ENCODE measurements around the gene SHISA7. TPM values are rescaled to one million over a fixed set of nuclear protein-coding genes. Genes with fewer than 3 reads are reported as not detected.
"Not testable (repeated sequence)": the region's sequence is repeated elsewhere in the genome, so short reads cannot be mapped to it uniquely, and the experiment has no call there.

SHISA7 gene
- polyA plus RNA-seq, 3 donors = 0.01 TPM; not detected in 2

- DNase-seq = no peak
- no peaks in the 10 kb centered on the region for H3K79me2 ChIP-seq (ENCODE audit: insufficient read depth, low read length)
- no peak overlapping the region for H3K27ac ChIP-seq (ENCODE audit: low read depth in 1 of 2, low read length in 2 of 2)
- peaks cover 5 to 10% of the 10 kb centered on the region in 2 donors for H3K9me3 ChIP-seq (replicated peaks in 1 of 2; ENCODE audit: control insufficient read depth in 1 of 2, insufficient read depth in 1 of 2, low read length in 2 of 2)
- H3K9ac ChIP-seq (ENCODE audit: insufficient read depth, low read length, poor library complexity, severe bottlenecking) = no peak overlapping the region
- peaks cover 0 to 15% (median 9%) of the 10 kb centered on the region in 7 donors for H3K9me3 Mint-ChIP-seq
- peaks cover 36 to 49% (median 41%) of the 10 kb centered on the region in 3 donors for H3K27me3 Mint-ChIP-seq (ENCODE audit: low read depth in 3 of 3)
- H3K4me1 Mint-ChIP-seq = peaks cover 6% of the 10 kb centered on the region
- H3K4me3 ChIP-seq (replicated peaks in 1 of 3; ENCODE audit: low read depth in 2 of 3, low read length in 3 of 3) = no peak overlapping the region
- no peak overlapping the region for H3K27ac Mint-ChIP-seq
- no peak overlapping the region for H2AFZ ChIP-seq (ENCODE audit: insufficient read depth, low read depth, low read length, poor library complexity, severe bottlenecking)
- no peak overlapping the region for H3K4me3 Mint-ChIP-seq
- H4K20me1 ChIP-seq (ENCODE audit: insufficient read depth, low read length) = no peaks in the 10 kb centered on the region
- no peak for TF ChIP-seq CTCF (IDR thresholded peaks at IDR 0.05)
- no peaks in the 10 kb centered on the region for H3K36me3 ChIP-seq (replicated peaks in 1 of 2; ENCODE audit: control insufficient read depth in 1 of 2, insufficient read depth in 2 of 2, low read length in 2 of 2)
- 35% methylated on average over 15 of the region's 16 CpGs for WGBS (ENCODE audit: insufficient coverage)
- peaks cover 12 to 13% of the 10 kb centered on the region in 2 donors for H3K36me3 Mint-ChIP-seq
- peaks cover 12 to 61% of the 10 kb centered on the region in 2 donors for H3K27me3 ChIP-seq (ENCODE audit: control insufficient read depth in 2 of 2, insufficient read depth in 2 of 2, low read length in 2 of 2)
- no peak overlapping the region for H3K4me2 ChIP-seq (replicated peaks; ENCODE audit: extremely low read depth, low read length, poor library complexity, severe bottlenecking)
- intact Hi-C loops (cut with micrococcal nuclease) = no loop called here
- H3K4me1 ChIP-seq (ENCODE audit: control insufficient read depth in 1 of 2, insufficient read depth in 2 of 2, low read length in 2 of 2) = peaks cover 5 to 10% of the 10 kb centered on the region in 2 donors
Observed at GRCh38 chr19:55449469-55449868, 6.4 kb upstream of the SHISA7 start.

- H3K4me1 ChIP-seq (ENCODE audit: control insufficient read depth in 1 of 2, insufficient read depth in 2 of 2, low read length in 2 of 2); DNase-seq; intact Hi-C loops (cut with micrococcal nuclease); H3K4me1 Mint-ChIP-seq; H3K4me3 Mint-ChIP-seq; H3K27ac Mint-ChIP-seq; H2AFZ ChIP-seq (ENCODE audit: insufficient read depth, low read depth, low read length, poor library complexity, severe bottlenecking); H3K9ac ChIP-seq (ENCODE audit: insufficient read depth, low read length, poor library complexity, severe bottlenecking); H3K36me3 ChIP-seq (replicated peaks in 1 of 2; ENCODE audit: control insufficient read depth in 1 of 2, insufficient read depth in 2 of 2, low read length in 2 of 2); H3K79me2 ChIP-seq (ENCODE audit: insufficient read depth, low read length); H3K4me3 ChIP-seq (replicated peaks in 1 of 3; ENCODE audit: low read depth in 2 of 3, low read length in 3 of 3); H3K36me3 Mint-ChIP-seq; H4K20me1 ChIP-seq (ENCODE audit: insufficient read depth, low read length); H3K27ac ChIP-seq (ENCODE audit: low read depth in 1 of 2, low read length in 2 of 2); H3K4me2 ChIP-seq (replicated peaks; ENCODE audit: extremely low read depth, low read length, poor library complexity, severe bottlenecking): not testable (repeated sequence)
- Mint-ChIP-seq H3K27me3 (ENCODE audit: low read depth in 3 of 3) (peaks cover 28 to 58% (median 47%) of the 10 kb centered on the region in 3 donors), H3K9me3 (peaks cover 0 to 23% (median 10%) of the 10 kb centered on the region in 7 donors)
- Histone ChIP-seq H3K27me3 (ENCODE audit: control insufficient read depth in 2 of 2, insufficient read depth in 2 of 2, low read length in 2 of 2) (peaks cover 20 to 73% of the 10 kb centered on the region in 2 donors), H3K9me3 (replicated peaks in 1 of 2; ENCODE audit: control insufficient read depth in 1 of 2, insufficient read depth in 1 of 2, low read length in 2 of 2) (peaks cover 4 to 20% of the 10 kb centered on the region in 2 donors)
- WGBS (ENCODE audit: insufficient coverage) = 100% methylated on average over 3 of the region's 5 CpGs
Observed at GRCh38 chr19:55448175-55448490, 5.0 kb upstream of the SHISA7 start.

Data from CD14-positive monocyte (primary cell).